ENCODE data around the gene NELFCD. TPM values are rescaled to one million over a fixed set of nuclear protein-coding genes. Genes with fewer than 3 reads are reported as not detected.

NELFCD gene
- total RNA-seq, 1 experiment from 2014 or later = 88.2 TPM

- TF ChIP-seq YY1 (IDR thresholded peaks at IDR 0.05; ENCODE audit: extremely low read depth, insufficient replicate concordance, low read depth, low read length) = no peak
- TF ChIP-seq SP1 (IDR thresholded peaks at IDR 0.05; ENCODE audit: low read depth) = no peak
- no peak for TF ChIP-seq ATF3 (IDR thresholded peaks at IDR 0.05)
- no peak for TF ChIP-seq ZFX (IDR thresholded peaks at IDR 0.05)
- TF ChIP-seq MAX (IDR thresholded peaks at IDR 0.05) = no peak
- TF ChIP-seq CEBPB (IDR thresholded peaks at IDR 0.05; ENCODE audit: low read depth) = no peak
- no peak for TF ChIP-seq ZBTB33 (IDR thresholded peaks at IDR 0.05; ENCODE audit: extremely low read depth, insufficient replicate concordance, low read length)
- TF ChIP-seq FOSL1 (IDR thresholded peaks at IDR 0.05; ENCODE audit: low read depth) = no peak
Measured at GRCh38 chr20:58932170-58932569, 48.9 kb upstream of the NELFCD start (continued).

GRCh38 chr20:58938078-58938477 lies 43.0 kb upstream of the NELFCD start:
- intact Hi-C loops (cut with micrococcal nuclease) = no loop called here
- BruUV-seq (replicated peaks) = no TSS peak
- POLR2A ChIA-PET = no interaction called here
- no peak for TF ChIP-seq ATF3 (IDR thresholded peaks at IDR 0.05)
- no peak for TF ChIP-seq POLR2A (IDR thresholded peaks at IDR 0.05; ENCODE audit: borderline replicate concordance, extremely low read depth, insufficient read depth, insufficient read length)
- no peak for TF ChIP-seq ZFX (IDR thresholded peaks at IDR 0.05)
- TF ChIP-seq CBX3 (IDR thresholded peaks at IDR 0.05; ENCODE audit: low read depth) = no peak
- no peak for TF ChIP-seq SIN3A (IDR thresholded peaks at IDR 0.05; ENCODE audit: low read depth)
- TF ChIP-seq CTCF (IDR thresholded peaks at IDR 0.05 in 2 of 3, conservative IDR thresholded peaks at IDR 0.05 in 1 of 3; ENCODE audit: borderline replicate concordance in 1 of 3, insufficient read depth in 1 of 3, low read depth in 2 of 3, low read length in 2 of 3) = no peak
- TF ChIP-seq REST (IDR thresholded peaks at IDR 0.05; ENCODE audit: low read depth) = no peak
- no peak for TF ChIP-seq CEBPB (IDR thresholded peaks at IDR 0.05; ENCODE audit: low read depth)
- TF ChIP-seq ELF1 (IDR thresholded peaks at IDR 0.05; ENCODE audit: borderline replicate concordance, low read depth) = no peak
- no peak for TF ChIP-seq JUND (IDR thresholded peaks at IDR 0.05)
- TF ChIP-seq EZH2phosphoT487 (IDR thresholded peaks at IDR 0.05; ENCODE audit: borderline replicate concordance) = no peak
- no peak for TF ChIP-seq EGR1 (IDR thresholded peaks at IDR 0.05; ENCODE audit: low read depth)
- TF ChIP-seq POLR2AphosphoS5 (IDR thresholded peaks at IDR 0.05; ENCODE audit: low read depth, low read length) = no peak
- no peak for TF ChIP-seq YY1 (IDR thresholded peaks at IDR 0.05; ENCODE audit: extremely low read depth, insufficient replicate concordance, low read depth, low read length)
- no peak for TF ChIP-seq SP1 (IDR thresholded peaks at IDR 0.05; ENCODE audit: low read depth)

More at GRCh38 chr20:58938078-58938477, 43.0 kb upstream of the NELFCD start:
- 0 out of 4 replicates have a peak, but pooled peaks cover 0 to 5% of the 10 kb centered on the region in 2 experiments for H3K9me3 ChIP-seq (ENCODE audit: control insufficient read depth in 1 of 2, insufficient read depth in 1 of 2, low read depth in 1 of 2, low read length in 2 of 2)
- no peak overlapping the region for H2AFZ ChIP-seq (ENCODE audit: low read depth, low read length, poor library complexity, severe bottlenecking)
- H3K27me3 ChIP-seq (ENCODE audit: insufficient read depth, low read length) = peaks cover 7% of the 10 kb centered on the region; the same call in 1 of the 2 replicates
- ATAC-seq (no peak), DNase-seq (ENCODE audit: low read depth, low spot score) (no peak)
- no peaks in the 10 kb centered on the region for H3K79me2 ChIP-seq (ENCODE audit: insufficient read depth, low read length)
- no peak overlapping the region for H3K9ac ChIP-seq (ENCODE audit: low read length)
- H3K9me2 ChIP-seq (ENCODE audit: insufficient read depth) = no peaks in the 10 kb centered on the region
- H4K20me1 ChIP-seq (ENCODE audit: insufficient read depth) = no peaks in the 10 kb centered on the region
- CTCF ChIA-PET = no interaction called here
- H3K27ac ChIP-seq (ENCODE audit: low read depth, low read length) = no peak overlapping the region
- no peak overlapping the region for H3K4me2 ChIP-seq (ENCODE audit: low read length)
- H3K4me1 ChIP-seq (ENCODE audit: control insufficient read depth in 1 of 2, insufficient read depth in 2 of 2, low read length in 2 of 2) = no peaks in the 10 kb centered on the region
- H3K4me3 ChIP-seq (replicated peaks in 1 of 2; ENCODE audit: low read depth in 1 of 2, low read length in 2 of 2) = no peak overlapping the region
- no peaks in the 10 kb centered on the region for H3K36me3 ChIP-seq (ENCODE audit: control insufficient read depth in 1 of 2, insufficient read depth in 2 of 2, low read length in 2 of 2)
- RAD21 ChIA-PET (ENCODE audit: low non-redundant PET in 1 of 2, low total read pairs in 2 of 2, uncharacterized antibody in 2 of 2, unreplicated experiment in 2 of 2) = no interaction called here
